Measurements from ENCODE around the gene EHBP1. TPM values are rescaled to one million over a fixed set of nuclear protein-coding genes. Genes with fewer than 3 reads are reported as not detected.

EHBP1 gene
- total RNA-seq, 1 donor: 119 TPM

DNA sequence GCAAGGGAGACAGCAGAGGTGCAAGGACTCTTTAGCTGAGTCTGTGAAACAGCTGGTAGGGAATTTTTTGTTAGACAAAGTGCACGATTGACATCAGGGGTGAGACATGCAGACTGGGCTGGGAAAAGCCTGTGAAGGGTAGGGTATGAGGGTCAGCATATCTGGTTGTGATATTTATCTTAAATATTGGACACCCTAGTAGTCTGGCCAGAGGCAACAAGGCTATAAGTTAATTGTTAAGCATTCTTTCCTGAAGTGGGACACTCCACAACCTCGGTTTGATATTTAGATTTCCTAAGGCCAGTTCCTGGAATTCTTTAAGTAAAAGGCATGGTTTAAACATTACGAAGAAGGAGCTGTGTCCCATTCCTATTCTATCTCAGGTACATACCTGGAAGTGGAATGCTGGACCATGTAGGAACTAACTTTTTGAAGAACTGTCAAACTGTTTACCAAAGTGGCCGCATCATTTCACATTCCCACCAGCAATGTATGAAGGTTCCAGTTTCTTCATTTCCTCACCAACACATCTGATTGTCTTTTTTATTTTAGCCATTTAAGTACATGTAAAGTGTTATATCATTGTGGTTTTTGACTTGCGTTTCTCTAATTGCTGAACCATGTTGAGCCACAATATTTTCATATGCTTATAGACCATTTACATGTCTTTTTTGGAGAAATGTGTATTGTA is 22.5 kb downstream of the EHBP1 start:
- TF ChIP-seq, protein P1, sequence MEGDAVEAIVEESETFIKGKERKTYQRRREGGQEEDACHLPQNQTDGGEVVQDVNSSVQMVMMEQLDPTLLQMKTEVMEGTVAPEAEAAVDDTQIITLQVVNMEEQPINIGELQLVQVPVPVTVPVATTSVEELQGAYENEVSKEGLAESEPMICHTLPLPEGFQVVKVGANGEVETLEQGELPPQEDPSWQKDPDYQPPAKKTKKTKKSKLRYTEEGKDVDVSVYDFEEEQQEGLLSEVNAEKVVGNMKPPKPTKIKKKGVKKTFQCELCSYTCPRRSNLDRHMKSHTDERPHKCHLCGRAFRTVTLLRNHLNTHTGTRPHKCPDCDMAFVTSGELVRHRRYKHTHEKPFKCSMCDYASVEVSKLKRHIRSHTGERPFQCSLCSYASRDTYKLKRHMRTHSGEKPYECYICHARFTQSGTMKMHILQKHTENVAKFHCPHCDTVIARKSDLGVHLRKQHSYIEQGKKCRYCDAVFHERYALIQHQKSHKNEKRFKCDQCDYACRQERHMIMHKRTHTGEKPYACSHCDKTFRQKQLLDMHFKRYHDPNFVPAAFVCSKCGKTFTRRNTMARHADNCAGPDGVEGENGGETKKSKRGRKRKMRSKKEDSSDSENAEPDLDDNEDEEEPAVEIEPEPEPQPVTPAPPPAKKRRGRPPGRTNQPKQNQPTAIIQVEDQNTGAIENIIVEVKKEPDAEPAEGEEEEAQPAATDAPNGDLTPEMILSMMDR (IDR thresholded peaks at IDR 0.05; ENCODE audit: insufficient read depth, low read length): no peak
- DNase-seq (ENCODE audit: low read depth): no peak
- H3K4me3 ChIP-seq (ENCODE audit: low read depth, low read length): no peak overlapping the region

DNA sequence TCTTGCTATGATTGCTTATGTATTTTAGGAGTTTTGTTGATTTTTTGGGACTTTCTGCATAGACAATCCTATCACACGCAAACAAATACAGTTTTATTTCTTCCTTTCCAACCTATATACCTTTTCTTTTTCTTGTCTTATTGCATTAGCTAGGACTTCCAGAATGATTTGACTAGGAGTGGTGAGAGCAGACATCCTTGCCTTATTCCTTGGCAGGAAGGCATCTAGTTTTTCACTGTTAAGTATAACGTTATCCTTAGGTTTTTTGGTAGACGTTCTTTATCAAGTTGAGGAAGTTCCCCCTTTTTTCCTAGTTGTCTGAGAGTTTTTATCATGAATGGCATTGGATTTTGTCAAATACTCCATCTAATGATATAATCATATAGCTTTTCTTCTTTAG is 25.8 kb downstream of the EHBP1 start:
- TF ChIP-seq, protein P1 (IDR thresholded peaks at IDR 0.05; ENCODE audit: insufficient read depth, low read length): no peak
- no peak overlapping the region for H3K4me3 ChIP-seq (ENCODE audit: low read depth, low read length)
- no peak for DNase-seq (ENCODE audit: low read depth)

DNA sequence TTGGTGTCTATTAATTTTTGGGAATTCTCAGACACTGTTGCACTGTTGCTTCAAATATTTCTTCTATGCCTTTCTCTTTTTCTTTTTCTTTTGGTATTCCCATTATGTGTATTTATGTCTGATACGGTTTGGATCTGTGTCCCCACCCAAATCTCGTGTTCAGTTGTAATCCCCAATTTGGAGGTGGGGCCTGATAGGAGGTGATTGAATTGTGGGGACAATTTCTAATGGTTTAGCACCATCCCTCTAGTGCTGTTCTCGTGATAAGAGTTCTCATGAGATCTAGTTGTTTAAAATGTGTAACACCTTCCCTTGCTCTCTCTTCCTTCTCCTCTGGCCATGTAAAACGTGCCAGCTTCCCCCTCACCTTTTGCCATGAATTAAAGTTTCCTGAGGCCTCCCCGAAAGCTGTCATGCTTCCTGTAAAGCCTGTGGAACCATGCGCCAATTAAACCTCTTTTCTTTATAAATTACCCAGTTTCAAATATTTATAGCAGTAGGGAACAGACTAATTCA is 26.8 kb downstream of the EHBP1 start:
- TF ChIP-seq, protein P1 (IDR thresholded peaks at IDR 0.05; ENCODE audit: insufficient read depth, low read length): no peak
- DNase-seq (ENCODE audit: low read depth): no peak
- no peak overlapping the region for H3K4me3 ChIP-seq (ENCODE audit: low read depth, low read length)

GRCh38 chr2:62733546-62733945 is 28.0 kb downstream of the EHBP1 start:
- TF ChIP-seq, protein P1 (IDR thresholded peaks at IDR 0.05; ENCODE audit: insufficient read depth, low read length): no peak
- no peak overlapping the region for H3K4me3 ChIP-seq (ENCODE audit: low read depth, low read length)
- no peak for DNase-seq (ENCODE audit: low read depth)

DNA sequence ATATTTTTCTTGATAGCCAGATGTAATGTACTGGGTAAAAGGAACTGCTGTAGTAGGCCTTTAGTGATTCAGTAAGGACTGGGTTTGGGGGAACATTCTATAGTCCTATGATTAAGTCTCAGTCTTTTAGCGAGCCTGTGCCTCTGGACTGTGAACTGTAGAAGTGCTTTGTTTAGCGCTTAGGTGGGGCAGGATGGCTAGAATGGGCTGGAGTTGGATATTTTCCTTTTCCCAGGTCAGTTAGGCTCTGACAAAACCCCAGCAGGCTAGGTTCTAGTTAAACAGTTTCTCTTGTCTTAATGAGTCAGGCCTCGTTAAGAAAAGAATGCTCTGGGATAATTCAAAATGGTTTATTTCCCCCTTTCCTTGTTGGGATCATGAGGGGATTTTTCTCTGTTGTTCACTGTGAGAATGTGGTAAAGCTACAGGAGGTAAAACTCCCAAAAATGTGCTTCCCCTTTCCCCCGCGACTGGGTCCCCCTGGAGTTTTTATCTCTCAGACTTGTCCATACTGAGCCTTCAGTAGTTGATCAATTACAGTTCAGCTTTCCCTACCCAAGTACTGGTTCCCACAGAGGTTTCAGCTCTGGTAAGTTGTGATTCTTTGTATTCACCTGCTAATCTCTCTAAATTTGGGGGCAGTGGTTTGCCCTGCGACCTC is 31.5 kb downstream of the EHBP1 start:
- TF ChIP-seq, protein P1 (IDR thresholded peaks at IDR 0.05; ENCODE audit: insufficient read depth, low read length): no peak
- H3K4me3 ChIP-seq (ENCODE audit: low read depth, low read length): no peak overlapping the region
- DNase-seq (ENCODE audit: low read depth): no peak

DNA sequence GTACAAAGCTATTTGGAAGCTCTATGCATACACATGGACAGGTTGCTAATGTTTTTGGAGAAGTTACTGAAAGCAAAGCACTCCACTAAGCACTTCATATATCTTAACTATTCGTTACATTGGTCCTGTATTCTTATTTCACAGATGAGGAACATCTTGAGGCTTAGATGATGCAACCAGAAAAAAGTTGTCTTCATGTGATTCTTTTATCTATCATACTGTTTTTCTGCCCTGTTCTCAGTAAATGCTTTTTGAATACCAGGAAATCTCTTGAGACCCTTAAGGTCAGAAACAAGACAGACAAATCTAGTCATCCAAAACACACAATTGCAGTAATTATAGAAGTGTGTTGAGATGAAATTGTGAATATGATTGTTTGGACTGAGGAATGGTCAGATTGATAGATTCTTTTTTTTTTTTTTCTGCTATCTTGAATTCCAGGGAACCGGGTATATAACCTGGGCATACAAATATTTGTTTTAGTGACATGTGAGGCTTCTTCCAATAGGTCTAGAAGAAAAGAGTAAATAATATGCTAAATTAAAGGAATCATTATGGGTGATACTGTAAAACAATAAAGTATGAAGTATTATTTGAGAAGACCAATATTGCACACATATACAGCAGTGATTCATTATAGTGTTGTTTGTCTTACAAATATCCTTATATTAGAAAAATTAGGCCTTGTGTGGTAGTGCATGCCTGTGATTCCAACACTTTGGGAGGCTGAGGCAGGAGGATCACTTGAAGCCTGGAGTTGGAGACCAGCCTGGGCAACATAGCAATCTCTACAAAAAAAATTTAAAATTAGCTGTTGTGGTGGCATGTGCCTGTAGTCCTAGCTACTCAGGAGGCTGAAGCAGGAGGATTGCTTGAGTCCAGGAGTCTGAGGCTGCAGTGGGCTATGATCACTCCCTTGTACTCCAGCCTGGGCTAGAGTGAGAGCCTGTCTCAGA is 33.7 kb downstream of the EHBP1 start:
- TF ChIP-seq, protein P1 (IDR thresholded peaks at IDR 0.05; ENCODE audit: insufficient read depth, low read length): no peak
- peak; percentile 62 for DNase-seq (ENCODE audit: low read depth)

More for the DNA sequence above, 33.7 kb downstream of the EHBP1 start:
- H3K4me3 ChIP-seq (ENCODE audit: low read depth, low read length): no peak overlapping the region
